Measurements from ENCODE around the gene LIN7A.

Gene LIN7A

DNA sequence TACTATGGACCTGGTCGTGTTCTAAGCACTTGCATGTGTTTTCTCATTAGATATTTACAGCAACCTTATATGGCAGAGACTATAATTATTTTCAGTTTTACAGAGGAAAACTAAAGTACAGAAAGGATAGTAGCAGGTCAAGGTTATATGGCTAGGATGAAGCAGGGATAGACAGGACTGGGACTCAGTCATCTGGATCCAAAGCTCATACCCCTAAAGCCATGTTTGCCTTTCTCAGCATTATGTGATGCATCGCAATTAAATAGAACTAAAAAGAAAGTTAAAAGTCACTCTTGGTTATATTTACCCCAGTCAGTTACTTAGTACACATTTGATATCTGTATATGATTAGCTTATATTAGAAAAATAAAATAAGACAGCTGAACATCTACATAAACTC lies 13.3 kb downstream of the LIN7A start:
- DNase-seq (ENCODE audit: insufficient read length, low spot score) (no peak), FAIRE-seq (no peak)
- TF ChIP-seq, protein P1, sequence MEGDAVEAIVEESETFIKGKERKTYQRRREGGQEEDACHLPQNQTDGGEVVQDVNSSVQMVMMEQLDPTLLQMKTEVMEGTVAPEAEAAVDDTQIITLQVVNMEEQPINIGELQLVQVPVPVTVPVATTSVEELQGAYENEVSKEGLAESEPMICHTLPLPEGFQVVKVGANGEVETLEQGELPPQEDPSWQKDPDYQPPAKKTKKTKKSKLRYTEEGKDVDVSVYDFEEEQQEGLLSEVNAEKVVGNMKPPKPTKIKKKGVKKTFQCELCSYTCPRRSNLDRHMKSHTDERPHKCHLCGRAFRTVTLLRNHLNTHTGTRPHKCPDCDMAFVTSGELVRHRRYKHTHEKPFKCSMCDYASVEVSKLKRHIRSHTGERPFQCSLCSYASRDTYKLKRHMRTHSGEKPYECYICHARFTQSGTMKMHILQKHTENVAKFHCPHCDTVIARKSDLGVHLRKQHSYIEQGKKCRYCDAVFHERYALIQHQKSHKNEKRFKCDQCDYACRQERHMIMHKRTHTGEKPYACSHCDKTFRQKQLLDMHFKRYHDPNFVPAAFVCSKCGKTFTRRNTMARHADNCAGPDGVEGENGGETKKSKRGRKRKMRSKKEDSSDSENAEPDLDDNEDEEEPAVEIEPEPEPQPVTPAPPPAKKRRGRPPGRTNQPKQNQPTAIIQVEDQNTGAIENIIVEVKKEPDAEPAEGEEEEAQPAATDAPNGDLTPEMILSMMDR (IDR thresholded peaks at IDR 0.05; ENCODE audit: insufficient read depth, missing control alignments), result no peak

DNA sequence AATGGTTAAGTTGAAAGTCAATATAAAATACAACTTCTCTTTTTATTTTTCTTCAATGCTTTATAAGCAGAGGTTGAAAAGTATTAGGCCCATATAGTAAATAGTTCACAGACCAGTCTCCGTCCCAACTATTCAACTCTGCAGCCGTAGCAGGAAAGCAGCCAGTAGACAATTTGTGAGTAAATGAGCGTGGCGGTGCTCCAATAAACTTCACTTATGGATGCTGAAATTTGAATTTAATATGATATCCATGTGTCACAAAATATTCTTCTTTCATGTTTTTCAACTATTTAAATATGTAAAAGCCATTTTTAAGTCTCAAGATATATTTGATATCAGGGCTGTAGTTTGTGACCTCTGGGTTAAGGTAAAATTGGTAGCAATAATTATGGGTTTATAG lies 17.7 kb downstream of the LIN7A start:
- TF ChIP-seq, protein P1 (IDR thresholded peaks at IDR 0.05; ENCODE audit: insufficient read depth, missing control alignments), result no peak
- FAIRE-seq (no peak), DNase-seq (ENCODE audit: insufficient read length, low spot score) (no peak)

GRCh38 chr12:80917651-80918050 lies 20.1 kb downstream of the LIN7A start:
- no peak for DNase-seq (ENCODE audit: insufficient read length, low spot score)
- FAIRE-seq, result no peak
- TF ChIP-seq, protein P1 (IDR thresholded peaks at IDR 0.05; ENCODE audit: insufficient read depth, missing control alignments), result no peak

GRCh38 chr12:80912901-80913770 lies 24.6 kb downstream of the LIN7A start:
- DNase-seq (ENCODE audit: insufficient read length, low spot score) (no peak), FAIRE-seq (no peak)
- TF ChIP-seq, protein P1 (IDR thresholded peaks at IDR 0.05; ENCODE audit: insufficient read depth, missing control alignments), result no peak

DNA sequence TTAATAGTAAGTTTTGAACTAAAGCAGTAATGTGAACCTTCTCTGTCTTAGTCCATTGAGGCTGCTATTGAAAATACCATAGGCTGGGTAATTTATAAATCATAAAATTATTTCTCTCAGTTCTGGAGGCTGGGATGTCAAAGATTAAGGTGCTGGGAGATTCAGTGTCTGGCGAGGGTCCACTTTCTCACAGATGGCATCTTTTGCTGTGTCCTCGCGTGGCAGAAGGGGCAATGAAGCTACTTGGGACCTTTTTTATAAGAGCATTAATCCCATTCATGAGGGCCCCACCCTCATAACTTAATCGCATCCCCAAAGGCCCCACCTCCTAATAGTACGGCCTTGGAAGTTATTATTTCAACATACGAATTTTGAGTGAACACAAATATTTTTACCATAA lies 28.4 kb downstream of the LIN7A start:
- FAIRE-seq, result no peak
- TF ChIP-seq, protein P1 (IDR thresholded peaks at IDR 0.05; ENCODE audit: insufficient read depth, missing control alignments), result no peak
- no peak for DNase-seq (ENCODE audit: insufficient read length, low spot score)

GRCh38 chr12:80902711-80903110 lies 35.0 kb downstream of the LIN7A start:
- DNase-seq (ENCODE audit: insufficient read length, low spot score) (no peak), FAIRE-seq (no peak)
- TF ChIP-seq, protein P1 (IDR thresholded peaks at IDR 0.05; ENCODE audit: insufficient read depth, missing control alignments), result no peak

DNA sequence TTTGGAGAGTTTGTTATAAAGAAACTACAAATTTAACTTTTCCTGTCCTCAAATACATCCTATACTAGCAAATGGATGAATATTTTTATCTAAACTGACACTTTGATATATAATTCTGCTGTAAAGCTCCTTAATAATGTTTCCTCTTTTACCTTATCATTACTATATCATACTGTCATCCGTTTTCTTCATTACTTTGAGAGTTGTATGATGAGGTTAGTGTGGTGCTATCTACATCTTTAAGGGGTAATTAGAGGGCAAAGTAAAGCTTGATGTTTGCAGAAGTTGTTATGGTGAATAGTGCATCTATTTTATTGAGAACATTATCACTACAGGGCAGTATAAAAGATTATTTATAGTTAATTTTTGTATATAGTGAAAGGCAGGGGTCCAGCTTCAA lies 36.1 kb downstream of the LIN7A start:
- TF ChIP-seq, protein P1 (IDR thresholded peaks at IDR 0.05; ENCODE audit: insufficient read depth, missing control alignments), result no peak
- no peak for FAIRE-seq
- no peak for DNase-seq (ENCODE audit: insufficient read length, low spot score)
